Neural progenitor cell (in vitro differentiated cells): ENCODE results near the gene HERC5. TPM values are rescaled to one million over a fixed set of nuclear protein-coding genes. Genes with fewer than 3 reads are reported as not detected.

Experiments
- DNase-seq: peaks from one replicate; pipeline ENCODE4 v3.0.0-alpha.2; 2016; ENCODE audit warnings: low spot score
- H2AFZ ChIP-seq: fragments of 200-600 bp; sonication (generic); replicated peaks from 2 replicates; pipeline ENCODE4 v1.6.1; 2016; ENCODE audit warnings: antibody characterized with exemption
- H3F3A ChIP-seq: fragments of 200-600 bp; sonication (generic); 2 replicates; pipeline ENCODE4 v1.6.1; 2016; ENCODE audit warnings: antibody characterized with exemption, low read depth
- H3K27ac ChIP-seq: fragments of 200-600 bp; sonication (generic); 2 replicates; pipeline ENCODE4 v1.5.1; 2016; ENCODE audit warnings: mild to moderate bottlenecking
- H3K27me3 ChIP-seq: fragments of 200-600 bp; sonication (generic); 2 replicates; pipeline ENCODE4 v1.6.1; 2016; ENCODE audit warnings: mild to moderate bottlenecking, moderate library complexity
- H3K36me3 ChIP-seq: fragments of 200-600 bp; sonication (generic); 2 replicates; pipeline ENCODE4 v1.5.1; 2016
- H3K4me1 ChIP-seq: fragments of 200-600 bp; sonication (generic); 2 replicates; pipeline ENCODE4 v1.6.1; 2016; ENCODE audit warnings: mixed run types
- H3K4me2 ChIP-seq: fragments of 200-600 bp; sonication (generic); 2 replicates; pipeline ENCODE4 v1.6.1; 2016
- H3K4me3 ChIP-seq: fragments of 200-600 bp; sonication (generic); 2 replicates; pipeline ENCODE4 v1.5.1; 2016
- H3K79me2 ChIP-seq: fragments of 200-600 bp; sonication (generic); 2 replicates; pipeline ENCODE4 v1.6.1; 2016; ENCODE audit warnings: low read depth
- H3K9ac ChIP-seq: fragments of 200-600 bp; sonication (generic); 2 replicates; pipeline ENCODE4 v1.6.1; 2016
- H3K9me3 ChIP-seq: fragments of 200-600 bp; sonication (generic); 2 replicates; pipeline ENCODE4 v1.5.1; 2016; ENCODE audit warnings: low read depth
- H4K20me1 ChIP-seq: fragments of 200-600 bp; sonication (generic); 2 replicates; pipeline ENCODE4 v1.6.1; 2016; ENCODE audit warnings: low read depth
- H3K27ac Mint-ChIP-seq: 3 replicates; pipeline ENCODE4 v1.8.0; 2021; ENCODE audit warnings: mixed read lengths
- H3K27me3 Mint-ChIP-seq: 2 replicates; pipeline ENCODE4 v1.8.0; 2022; ENCODE audit warnings: low read depth, mild to moderate bottlenecking, inconsistent platforms, moderate library complexity, mixed read lengths; ENCODE audit not compliant: insufficient read depth
- H3K36me3 Mint-ChIP-seq: 3 replicates; pipeline ENCODE4 v1.8.0; 2021; ENCODE audit warnings: mixed read lengths
- H3K4me1 Mint-ChIP-seq: 3 replicates; pipeline ENCODE4 v1.8.0; 2021; ENCODE audit warnings: mixed read lengths
- H3K4me3 Mint-ChIP-seq: 3 replicates; pipeline ENCODE4 v1.8.0; 2021; ENCODE audit warnings: mild to moderate bottlenecking, moderate library complexity, mixed read lengths
- H3K9me3 Mint-ChIP-seq: 3 replicates; pipeline ENCODE4 v1.8.0; 2020; ENCODE audit warnings: mixed read lengths
- CTCF ChIP-seq: fragments of 200-600 bp; sonication (generic); IDR thresholded peaks from 2 replicates; pipeline ENCODE4 v1.5.1; 2017; ENCODE audit warnings: antibody characterized with exemption, mild to moderate bottlenecking
- EZH2 ChIP-seq: fragments of 200-600 bp; sonication (generic); IDR thresholded peaks from 2 replicates; pipeline ENCODE4 v1.6.1; 2017; ENCODE audit warnings: antibody characterized with exemption, mild to moderate bottlenecking, moderate library complexity
- EZH2phosphoT487 ChIP-seq: fragments of 200-600 bp; sonication (generic); IDR thresholded peaks from 2 replicates; pipeline ENCODE4 v1.6.1; 2017; ENCODE audit warnings: antibody characterized with exemption
- total RNA-seq: library from RNA; depleted of rRNA; stranded (reverse); fragments of >200 nt; gene quantifications from 2 replicates; pipeline ENCODE4 v1.2.3, GENCODE V29; 2015; ENCODE audit warnings: low replicate concordance

HERC5 gene
- total RNA-seq, 1 donor from 2014 or later, result 6.6 TPM

- Histone ChIP-seq H3K4me1 (no peaks in the 10 kb centered on the region), H3K4me3 (no peak overlapping the region), H3K79me2 (no peaks in the 10 kb centered on the region), H4K20me1 (no peaks in the 10 kb centered on the region), H3F3A (no peaks in the 10 kb centered on the region), H3K27ac (no peak overlapping the region), H3K36me3 (no peaks in the 10 kb centered on the region), H2AFZ (no peak overlapping the region), H3K9me3 (no peaks in the 10 kb centered on the region), H3K4me2 (no peak overlapping the region), H3K27me3 (no peaks in the 10 kb centered on the region), H3K9ac (no peak overlapping the region)
- Mint-ChIP-seq H3K27me3 (no peaks in the 10 kb centered on the region), H3K36me3 (no peaks in the 10 kb centered on the region), H3K4me1 (no peaks in the 10 kb centered on the region), H3K9me3 (no peaks in the 10 kb centered on the region), H3K4me3 (no peak overlapping the region), H3K27ac (no peak overlapping the region)
- TF ChIP-seq EZH2phosphoT487, result no peak
- TF ChIP-seq CTCF, result no peak
- TF ChIP-seq EZH2, result no peak
- DNase-seq, result no peak
These were observed 46.4 kb downstream of the HERC5 start for GRCh38 chr4:88503344-88503743.

GRCh38 chr4:88511236-88511635 is 54.3 kb downstream of the HERC5 start:
- Histone ChIP-seq H3K9me3 (no peaks in the 10 kb centered on the region), H3K79me2 (no peaks in the 10 kb centered on the region), H3K4me1 (no peaks in the 10 kb centered on the region), H3F3A (no peaks in the 10 kb centered on the region), H3K27ac (no peak overlapping the region), H3K9ac (no peak overlapping the region), H3K27me3 (no peaks in the 10 kb centered on the region), H2AFZ (no peak overlapping the region), H3K4me2 (no peak overlapping the region), H4K20me1 (no peaks in the 10 kb centered on the region), H3K36me3 (no peaks in the 10 kb centered on the region), H3K4me3 (no peak overlapping the region)
- no peaks in the 10 kb centered on the region for H3K36me3 Mint-ChIP-seq
- no peak for DNase-seq
- H3K4me3 Mint-ChIP-seq, result no peak overlapping the region
- H3K27ac Mint-ChIP-seq, result no peak overlapping the region
- H3K4me1 Mint-ChIP-seq, result no peaks in the 10 kb centered on the region
- no peak for TF ChIP-seq EZH2phosphoT487
- TF ChIP-seq EZH2, result no peak
- no peak for TF ChIP-seq CTCF
- peaks cover 5% of the 10 kb centered on the region for H3K27me3 Mint-ChIP-seq
- no peaks in the 10 kb centered on the region for H3K9me3 Mint-ChIP-seq

DNA sequence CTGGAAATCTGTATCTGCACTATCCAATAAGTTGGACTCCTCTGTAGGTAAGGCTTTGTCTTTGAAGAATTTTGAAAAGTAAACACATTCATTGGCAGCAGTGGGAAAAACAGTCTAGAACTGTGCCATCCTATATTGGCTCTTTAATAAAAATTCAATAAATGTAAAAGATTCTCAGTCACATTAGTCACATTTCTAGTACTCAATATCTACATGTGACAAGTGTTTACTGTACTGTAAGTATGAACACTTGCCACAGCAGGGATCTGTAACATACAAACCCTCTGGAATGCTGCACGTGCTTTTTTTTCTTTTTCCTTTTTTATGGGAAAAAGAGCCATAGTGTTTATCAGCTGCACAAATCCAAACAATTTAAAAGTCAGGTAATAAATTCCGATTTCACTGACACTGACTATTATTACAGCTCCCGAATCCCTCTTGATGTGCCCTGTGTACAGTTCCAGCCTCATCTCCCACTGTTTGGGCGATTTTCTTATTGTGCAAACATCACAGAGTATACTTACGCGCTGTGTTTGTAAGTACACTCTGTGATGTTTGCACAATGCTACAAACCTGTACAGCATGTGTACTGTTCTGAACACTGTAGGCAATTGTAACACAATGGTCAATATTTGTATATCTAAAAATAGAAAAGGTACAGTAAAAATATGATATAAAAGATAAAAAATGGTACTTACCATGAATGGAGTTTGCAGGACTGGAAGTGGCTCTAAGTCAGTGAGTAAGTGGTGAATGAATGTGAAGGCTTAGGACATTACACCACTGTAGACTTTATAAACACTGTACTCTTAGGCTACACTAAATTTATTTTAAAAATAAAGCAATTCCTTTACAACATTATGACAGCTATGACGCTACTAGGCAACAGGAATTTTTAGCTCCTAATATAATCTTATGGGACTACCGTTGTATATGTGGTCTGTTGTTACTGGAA is 57.9 kb downstream of the HERC5 start:
- Mint-ChIP-seq H3K4me3 (no peak overlapping the region), H3K9me3 (no peaks in the 10 kb centered on the region), H3K27me3 (peaks cover 7% of the 10 kb centered on the region), H3K36me3 (no peaks in the 10 kb centered on the region), H3K27ac (no peak overlapping the region), H3K4me1 (no peaks in the 10 kb centered on the region)
- no peak overlapping the region for H2AFZ ChIP-seq
- no peaks in the 10 kb centered on the region for H3K36me3 ChIP-seq
- H3K27me3 ChIP-seq, result no peaks in the 10 kb centered on the region
- no peak overlapping the region for H3K27ac ChIP-seq
- no peaks in the 10 kb centered on the region for H4K20me1 ChIP-seq
- H3F3A ChIP-seq, result no peaks in the 10 kb centered on the region
- TF ChIP-seq CTCF, result no peak
- TF ChIP-seq EZH2, result no peak
- TF ChIP-seq EZH2phosphoT487, result no peak
- no peak for DNase-seq
- no peaks in the 10 kb centered on the region for H3K4me1 ChIP-seq
- H3K4me2 ChIP-seq, result no peak overlapping the region
- H3K4me3 ChIP-seq, result no peak overlapping the region
- no peak overlapping the region for H3K9ac ChIP-seq
- no peaks in the 10 kb centered on the region for H3K9me3 ChIP-seq
- H3K79me2 ChIP-seq, result no peaks in the 10 kb centered on the region
